UCSD-AML1 (cell line): ENCODE measurements around the gene NRG3.

Experiments
- DNase-seq: peaks from one replicate; lab custom pipeline; 2025; ENCODE audit not compliant: unreplicated experiment; lab: John Stamatoyannopoulos, UW

The NRG3 gene

DNA sequence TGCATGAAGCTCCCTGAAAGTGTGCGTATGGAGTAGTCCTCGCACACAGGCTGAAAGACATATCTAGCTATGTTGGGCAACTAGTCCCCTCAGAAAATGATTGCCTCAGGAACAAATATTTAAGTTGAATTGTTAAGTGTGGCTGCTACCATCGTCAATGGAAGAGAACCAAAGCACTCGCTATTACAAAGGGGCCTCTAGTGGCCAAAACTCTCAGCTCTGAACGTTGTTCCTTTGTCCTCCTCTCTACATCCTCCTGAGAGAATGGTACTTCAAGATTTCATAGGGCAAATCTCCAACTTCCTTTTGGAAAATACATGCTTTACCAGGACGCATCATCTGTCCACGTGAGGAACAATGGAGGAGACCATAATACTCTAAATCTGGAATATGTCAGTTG lies 209.9 kb downstream of the NRG3 start:
- no peak for DNase-seq

DNA sequence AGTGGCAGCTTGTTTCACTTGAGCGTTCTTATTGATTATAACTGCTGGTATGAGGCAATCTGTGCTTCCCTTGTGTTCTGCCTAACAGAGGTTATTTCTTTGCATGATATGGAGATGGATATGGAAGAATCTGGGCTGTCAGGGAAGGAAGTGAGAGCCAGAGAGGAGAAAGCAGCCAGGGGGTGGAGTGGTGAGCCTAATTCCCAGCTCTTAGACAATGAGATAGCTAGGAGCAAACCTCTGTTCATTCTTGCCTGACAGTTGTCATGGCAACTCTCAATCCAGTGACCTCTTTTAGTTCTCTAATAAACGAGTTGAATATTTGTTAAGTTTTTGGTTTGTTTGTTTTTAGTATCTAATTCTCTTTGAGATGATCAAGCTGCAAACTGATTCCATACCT lies 214.3 kb downstream of the NRG3 start:
- DNase-seq: no peak

DNA sequence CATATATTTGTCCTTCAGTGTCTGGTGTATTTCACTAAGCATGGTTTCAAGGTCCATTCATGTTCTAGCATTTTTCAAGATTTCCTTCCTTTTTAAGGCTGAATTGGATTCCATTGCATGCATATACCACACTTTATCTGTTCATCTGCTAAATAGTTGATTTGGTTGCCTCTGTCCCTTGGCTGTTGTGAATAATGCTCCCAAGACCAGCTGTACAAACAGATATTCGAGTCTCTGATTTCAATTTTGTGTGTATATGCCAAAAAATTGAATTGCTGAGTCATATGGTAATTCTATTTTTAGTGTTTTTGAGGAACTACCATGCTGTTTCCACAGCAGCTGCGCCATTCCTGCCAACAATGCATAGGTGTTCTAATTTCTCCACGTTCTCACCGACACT lies 216.4 kb downstream of the NRG3 start:
- no peak for DNase-seq

DNA sequence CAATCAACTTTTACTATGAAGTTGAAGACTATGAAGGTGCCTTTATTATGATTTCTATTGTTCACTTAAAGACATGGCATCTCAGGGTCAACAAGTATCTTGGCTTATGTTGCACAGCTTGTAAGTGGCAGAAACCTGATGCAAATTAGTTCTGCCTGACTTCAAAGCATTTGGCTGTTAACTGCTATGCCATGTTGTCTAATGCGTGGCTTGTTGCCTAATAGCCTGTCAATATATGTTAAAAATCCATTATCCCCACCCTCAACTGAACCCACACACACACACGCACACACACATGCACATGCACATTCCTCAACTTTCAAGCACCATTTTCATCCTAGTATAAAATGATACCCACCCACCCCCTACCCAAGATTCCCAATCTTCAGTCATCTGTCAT lies 217.1 kb downstream of the NRG3 start:
- DNase-seq: no peak

DNA sequence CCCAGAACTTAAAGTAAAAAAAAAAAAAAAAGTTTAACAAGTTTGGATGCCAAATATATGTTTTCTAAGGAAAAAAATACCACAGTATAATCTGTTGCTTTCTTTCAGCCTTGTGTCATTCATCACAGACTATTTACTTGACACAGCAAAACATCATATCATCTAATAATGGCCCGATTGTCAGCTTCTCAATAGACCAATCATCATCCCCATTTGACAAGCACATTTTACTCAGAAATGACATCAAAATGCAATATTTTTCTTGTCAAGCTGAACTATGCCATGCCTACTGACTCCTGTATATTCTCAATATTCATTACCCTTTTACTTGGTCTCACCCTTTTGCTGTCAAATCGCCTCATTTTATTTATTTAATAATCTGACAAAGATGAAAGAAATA lies 249.7 kb downstream of the NRG3 start:
- DNase-seq: no peak

DNA sequence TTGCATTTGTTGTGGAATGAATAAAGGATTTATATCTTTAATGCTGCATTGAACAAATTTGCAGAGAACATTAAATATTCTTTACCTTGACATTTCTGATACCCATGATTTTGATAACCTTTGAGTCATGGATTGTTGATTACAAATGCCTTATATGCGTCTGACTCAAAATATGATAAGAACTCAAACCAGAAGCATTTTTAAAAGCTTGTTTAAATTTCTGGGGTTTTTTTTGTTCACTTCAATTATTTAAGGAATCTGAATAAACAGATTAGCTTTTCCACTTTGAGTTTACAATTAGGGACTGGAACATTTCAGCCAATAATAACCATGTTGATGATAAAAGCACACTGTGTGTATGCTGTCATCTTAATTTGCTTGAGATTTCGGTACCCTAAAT lies 253.5 kb downstream of the NRG3 start:
- DNase-seq: no peak

DNA sequence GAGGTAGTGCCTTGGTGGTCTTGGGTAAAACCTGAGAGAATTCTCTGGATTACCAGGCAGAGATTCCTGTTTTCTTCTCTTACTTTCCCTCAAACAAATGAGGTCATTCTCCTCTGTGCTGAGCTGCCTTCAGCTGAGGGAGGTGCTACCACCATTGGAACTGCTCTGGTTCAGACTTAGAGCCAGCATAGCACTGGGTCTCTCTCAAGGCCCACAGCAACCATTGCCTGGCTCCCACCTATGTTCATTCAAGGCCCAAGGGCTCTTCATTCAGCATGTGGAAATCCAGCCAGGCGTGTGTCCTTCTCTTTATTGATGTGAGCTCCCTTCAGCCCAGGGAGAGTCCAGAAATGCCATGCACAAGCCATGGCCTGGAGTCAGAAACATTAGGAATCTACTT lies 261.1 kb downstream of the NRG3 start:
- no peak for DNase-seq

DNA sequence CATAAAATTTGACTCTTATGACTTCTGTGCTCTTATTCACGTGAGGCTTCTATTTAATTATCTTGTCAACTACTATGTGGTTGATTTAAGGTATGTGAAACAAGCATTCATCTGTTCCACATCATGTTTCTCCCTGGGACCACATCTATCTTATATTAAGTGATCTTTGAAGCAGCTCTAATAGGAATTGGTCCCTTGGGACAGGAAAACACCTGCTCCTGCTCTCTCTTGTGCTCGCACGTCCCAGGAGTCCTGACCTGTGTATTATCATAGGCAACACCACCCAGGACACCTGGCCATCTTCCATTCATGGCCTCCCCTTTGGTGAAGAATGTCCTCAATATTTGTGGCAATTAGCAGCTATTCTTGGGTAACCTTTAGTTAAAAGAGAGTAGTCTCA lies 269.2 kb downstream of the NRG3 start:
- no peak for DNase-seq

DNA sequence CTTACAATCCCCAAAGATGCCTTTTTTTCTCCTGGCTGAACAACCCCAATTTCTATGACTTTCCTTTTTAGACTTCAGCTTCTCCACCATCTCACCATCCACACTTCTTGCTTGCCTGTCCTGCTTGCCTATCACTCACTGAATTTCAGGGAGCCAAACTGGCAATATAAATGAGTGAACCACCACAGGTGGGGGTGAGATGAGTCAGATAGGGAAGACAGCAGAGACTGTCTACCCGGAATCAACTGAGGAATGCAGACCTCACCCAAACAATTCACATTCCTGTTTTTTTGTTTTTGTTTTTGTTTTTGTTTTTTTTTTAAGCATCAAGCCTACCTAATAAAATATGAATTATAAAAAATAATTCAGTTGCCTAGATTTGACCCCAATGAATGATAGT lies 273.8 kb downstream of the NRG3 start:
- no peak for DNase-seq

DNA sequence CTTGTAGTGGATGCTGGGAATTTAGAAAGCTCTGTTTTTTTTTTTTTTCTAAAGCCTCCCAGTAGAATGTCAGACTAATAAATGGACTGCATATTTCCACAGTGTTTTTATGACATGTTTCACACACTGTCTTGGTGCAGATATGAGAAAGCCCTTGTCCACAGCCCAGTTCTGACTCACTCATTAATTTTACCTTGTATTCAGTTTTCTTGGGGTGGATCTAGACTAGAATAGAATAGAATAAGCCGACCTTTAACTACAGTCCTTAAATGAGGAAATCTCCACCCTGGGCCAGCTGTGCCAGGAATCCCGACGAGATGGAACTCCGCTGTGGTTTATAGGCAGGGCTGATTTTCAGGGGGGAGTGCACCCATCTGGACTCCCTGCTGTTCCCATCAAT lies 274.7 kb downstream of the NRG3 start:
- no peak for DNase-seq

DNA sequence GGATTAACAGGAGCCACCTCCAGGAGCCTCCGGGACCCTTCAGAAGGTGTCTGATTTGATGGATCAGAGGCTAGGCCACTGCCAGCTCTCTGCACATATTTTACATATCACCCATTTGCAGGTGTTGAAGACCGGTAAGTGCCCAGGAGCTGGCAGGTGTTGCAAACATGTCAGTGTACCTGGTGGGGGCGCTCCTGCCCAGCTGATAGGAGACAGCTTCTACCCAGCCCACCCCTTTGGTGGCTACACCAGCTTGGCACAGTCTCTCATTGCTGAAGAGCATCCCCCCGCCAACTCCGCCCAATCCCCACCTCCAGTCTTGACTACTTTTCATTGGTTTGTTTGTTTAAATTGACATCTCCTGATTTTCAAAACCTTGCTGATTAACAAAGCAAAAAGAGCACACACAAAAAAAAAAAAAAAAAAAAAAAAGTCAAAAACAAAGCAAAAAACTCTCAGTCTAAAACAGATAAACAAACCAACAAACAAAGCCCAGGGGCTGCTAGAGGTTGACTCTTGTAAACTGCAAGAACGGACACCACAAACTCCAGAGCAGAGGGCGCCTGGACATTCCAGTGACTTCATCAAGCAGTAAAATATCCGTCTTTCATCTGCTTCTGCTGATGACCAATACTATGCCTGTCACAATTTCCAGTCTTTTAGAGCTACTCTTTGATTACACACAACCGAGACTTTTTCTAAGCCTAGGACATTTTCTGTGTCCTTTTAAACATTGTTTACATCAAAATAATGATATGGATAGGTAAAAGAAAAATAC lies 275.3 kb downstream of the NRG3 start:
- DNase-seq: peak; percentile 34

DNA sequence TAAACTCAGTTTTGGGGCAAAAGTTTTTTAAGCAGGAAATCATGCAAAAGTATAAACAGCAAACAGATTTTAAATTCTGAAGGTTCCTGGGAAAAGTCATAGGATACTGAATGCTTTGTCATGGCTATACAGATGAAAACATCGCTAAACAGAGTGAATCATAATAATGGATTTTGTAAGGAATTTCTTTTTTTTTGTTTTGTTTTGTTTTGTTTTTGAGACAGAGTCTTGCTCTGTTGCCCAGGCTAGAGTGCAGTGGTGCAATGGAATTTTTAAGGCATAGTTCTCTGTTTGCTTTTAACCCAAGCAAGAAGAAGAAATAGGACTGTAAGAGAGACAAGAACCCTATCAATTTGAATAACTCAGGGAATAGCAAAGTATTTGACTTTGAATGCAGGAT lies 285.3 kb downstream of the NRG3 start:
- DNase-seq: no peak

DNA sequence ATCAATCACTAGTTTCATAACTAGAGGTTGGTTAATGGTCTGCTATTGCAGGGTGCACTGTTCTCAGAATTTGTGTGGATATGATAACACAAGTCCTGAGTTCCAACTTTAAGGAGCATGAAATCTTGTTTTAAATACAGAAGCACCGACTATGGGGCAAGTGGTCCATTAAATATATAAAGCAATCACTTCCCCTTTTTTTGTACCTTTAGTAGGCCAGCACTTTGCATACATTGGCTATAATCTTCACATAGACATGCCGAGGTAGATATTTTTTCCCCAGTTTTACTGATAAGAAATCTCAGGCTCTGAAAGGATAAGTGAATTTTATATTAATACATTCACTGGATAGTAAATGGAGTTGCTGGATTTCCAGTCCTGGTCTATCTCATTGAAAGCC lies 286.3 kb downstream of the NRG3 start:
- DNase-seq: no peak

DNA sequence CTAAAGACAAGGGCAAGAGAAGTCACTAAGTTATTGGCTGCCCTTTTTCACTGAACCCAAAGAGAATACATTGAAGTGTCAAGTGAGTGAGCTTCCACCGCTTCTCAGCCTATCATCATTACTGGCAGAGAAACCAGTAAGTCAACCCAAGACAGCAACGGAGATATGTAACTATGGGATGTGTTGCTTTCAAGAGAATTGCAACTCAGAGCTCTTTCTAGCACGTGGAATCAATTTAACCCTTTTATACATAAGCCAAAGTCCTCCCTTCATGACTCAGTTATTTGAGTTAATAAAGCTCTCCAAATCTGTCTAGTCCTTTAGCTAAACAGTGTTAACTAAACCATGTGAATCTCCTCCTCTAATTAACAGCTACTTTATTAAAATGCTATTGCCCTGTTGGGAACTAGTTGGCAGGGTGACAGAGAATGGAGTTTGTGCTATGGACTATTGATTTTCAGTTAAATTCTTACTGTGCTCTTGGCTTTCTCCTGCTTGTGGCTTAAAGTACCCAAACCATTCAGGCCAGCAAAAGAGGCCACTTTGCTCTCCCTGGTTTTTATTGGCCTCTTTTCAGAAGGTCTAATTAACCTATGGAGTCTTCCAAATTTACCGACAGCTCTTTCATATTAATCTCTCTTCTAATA lies 287.7 kb downstream of the NRG3 start:
- no peak for DNase-seq

DNA sequence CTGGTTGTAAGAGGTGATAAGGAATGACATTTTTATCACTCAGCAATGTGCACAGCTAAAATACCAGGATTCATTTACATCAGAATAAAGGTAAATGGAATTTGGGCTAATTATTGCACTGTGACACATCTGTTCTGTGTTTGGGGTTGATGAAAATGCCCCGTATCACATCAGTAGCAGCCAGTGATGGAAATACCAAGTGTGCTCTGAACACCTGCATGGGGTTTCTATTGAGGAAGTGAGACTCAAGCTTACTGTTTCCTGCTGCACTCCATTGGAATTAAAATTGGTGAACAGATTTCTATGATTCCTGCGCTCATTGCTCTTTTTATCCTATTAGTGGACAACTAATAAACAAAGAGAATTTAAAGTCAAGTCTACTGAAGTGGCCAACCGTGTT lies 296.9 kb downstream of the NRG3 start:
- no peak for DNase-seq

DNA sequence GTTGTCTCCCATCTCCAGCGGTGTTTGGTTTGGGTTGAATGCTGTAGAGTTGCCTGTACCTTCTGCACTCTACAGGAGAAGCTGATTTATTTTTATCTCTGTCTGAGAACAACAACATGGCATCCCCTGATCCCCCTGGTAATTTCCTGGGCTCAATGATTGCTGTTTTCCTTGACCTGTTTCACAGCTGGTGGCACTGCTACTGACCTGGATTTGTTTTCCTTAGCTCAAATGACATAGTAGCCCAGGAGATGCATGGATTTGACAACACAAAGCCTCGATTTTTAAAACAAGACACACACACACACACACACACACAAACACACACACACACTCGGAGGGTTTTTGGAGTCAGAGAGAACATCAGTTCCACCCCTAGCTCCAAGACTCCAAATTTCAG lies 301.6 kb downstream of the NRG3 start:
- DNase-seq: no peak

DNA sequence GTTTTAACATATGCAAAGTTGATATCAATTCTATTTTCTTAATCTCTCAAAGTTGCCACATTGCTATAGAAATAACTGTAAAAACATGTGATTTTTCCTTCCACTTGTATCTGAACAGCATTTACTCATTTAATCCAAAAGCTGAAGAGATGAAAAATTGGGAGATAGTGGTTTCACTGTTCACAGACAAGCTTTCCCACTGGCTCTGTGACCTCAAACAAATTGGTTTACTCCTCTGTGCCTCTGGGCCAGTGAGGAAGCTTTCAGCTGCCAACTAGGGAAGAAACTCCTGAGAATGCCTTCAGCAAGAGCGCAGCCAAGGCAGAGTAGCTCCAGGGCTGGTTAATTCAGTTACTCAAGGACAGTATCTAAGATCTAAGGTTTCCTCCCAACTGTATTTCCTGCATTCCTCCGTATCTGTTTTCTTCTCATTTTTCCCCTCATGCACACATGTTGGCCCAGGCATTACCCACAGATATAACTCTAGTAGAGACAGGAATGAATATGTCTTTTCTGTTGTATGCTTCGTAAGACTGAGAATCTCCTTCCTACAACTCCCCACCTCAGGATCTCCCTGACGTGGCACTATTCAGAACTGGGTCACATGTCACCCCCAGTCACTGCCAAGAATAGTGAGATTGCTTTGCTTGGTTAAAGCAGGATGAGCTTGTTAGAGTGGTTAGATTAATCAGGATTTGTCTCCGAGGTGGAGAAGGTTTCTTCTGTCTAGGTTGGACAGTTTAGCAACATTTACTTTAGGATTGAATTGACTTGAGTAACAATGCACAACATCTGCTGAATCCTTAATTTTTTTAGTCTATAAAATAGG lies 315.7 kb downstream of the NRG3 start:
- no peak for DNase-seq

DNA sequence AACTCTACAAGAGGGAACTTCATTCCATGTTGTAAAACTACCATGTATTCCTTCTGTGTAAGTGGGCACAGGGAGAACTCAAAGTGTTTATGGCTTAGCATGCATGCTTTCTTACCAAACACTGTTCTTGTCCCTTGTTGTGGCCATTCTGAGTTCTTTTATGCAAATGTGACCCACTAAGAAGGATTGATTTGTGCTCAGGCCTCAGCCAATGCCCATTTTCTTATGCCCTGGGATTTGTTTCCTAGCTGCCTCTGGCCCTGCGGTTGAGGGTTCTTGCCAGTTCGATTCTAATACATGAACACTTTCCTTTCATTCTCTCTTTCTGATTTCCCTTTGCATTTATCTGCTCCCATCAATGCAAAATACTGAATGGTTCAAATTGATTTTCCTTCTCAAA lies 316.7 kb downstream of the NRG3 start:
- no peak for DNase-seq

DNA sequence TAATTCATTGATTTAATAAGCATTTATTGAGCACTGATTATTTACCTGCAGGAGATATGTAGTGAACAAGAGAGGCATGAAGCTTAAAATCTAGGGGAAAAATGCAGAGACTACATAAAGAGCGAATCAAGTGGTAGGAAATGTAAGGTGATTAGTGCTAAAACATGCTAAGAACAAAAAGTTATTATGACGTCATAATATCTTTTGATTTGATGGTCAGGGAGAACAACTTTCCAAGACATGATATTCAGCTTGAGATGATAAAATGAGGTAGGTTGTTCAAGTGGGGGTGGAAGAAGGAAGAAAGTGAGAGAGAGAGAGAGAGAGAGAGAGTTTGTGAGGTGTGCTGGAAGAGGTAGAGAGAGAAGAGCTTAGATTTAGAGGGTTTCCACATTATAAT lies 317.7 kb downstream of the NRG3 start:
- DNase-seq: no peak

DNA sequence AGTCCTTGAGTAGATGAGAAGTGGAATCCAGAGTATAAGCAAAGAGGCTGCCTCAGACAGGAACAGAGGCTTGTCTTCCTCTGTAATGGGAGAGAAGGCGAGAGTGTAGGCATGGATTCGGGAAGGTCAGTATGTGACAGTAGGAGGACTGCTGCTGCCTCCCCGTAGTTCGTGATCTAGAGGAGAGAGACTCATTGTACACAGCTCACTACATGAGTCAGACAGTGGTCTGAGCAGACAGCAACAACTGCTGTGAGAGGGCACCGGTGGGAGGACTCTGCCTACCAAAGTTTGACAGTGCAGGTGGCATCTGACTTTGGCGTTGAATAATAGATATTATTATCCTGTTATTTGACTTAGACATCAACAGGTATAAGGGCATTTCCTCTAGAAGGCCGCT lies 319.4 kb downstream of the NRG3 start:
- DNase-seq: no peak

DNA sequence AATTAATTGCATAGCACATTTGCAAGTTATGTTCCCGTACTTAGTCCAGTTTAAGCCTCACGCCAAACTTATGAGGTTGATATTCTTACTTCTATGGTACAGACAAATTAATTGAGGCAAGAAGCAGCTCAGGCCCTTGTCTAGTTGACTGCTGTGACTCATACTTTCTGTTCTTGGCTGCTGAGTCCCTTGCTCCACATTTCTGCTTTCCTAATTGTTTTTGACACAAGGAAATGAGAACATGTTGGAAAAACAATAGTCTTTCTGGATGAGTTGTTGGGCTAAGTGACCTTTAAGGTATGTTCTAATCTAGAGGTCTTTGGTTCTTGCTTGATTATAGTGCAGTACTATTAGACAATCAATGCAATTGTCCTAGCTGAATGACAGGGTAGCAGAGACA lies 331.8 kb downstream of the NRG3 start:
- DNase-seq: no peak

DNA sequence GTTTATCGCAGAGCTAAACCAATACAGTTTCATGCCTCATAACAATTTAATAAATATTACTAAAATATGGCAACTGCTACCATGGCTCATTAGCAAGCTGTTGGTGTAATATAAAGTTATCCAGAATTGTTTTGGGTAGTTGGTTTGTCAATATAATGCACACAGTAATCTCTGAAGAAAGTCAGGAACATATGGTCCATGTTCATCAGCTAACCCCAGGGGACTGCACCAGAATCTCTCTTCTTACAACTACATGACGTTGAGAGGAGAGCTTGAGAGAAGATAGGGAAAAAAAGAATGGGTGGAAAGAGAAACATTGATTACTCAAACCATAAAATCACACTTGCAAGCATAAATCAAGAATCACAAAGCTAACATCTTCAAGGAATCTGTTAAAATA lies 333.7 kb downstream of the NRG3 start:
- DNase-seq: no peak
